ENCODE measurements around the gene GABRD.
A peak's percentile ranks its signal among the peaks of the same experiment; 100 is the strongest.

Gene GABRD

GRCh38 chr1:1986451-1987141 lies 32.5 kb upstream of the GABRD start:
- no peak for DNase-seq

GRCh38 chr1:1987142-1987510 lies 32.0 kb upstream of the GABRD start:
- DNase-seq: no peak

- DNase-seq: no peak
Measured at GRCh38 chr1:1988061-1988945, 30.8 kb upstream of the GABRD start.

- DNase-seq: no peak
Measured at GRCh38 chr1:1989102-1989542, 30.0 kb upstream of the GABRD start.

GRCh38 chr1:1989789-1990188 lies 29.4 kb upstream of the GABRD start:
- DNase-seq: no peak

- no peak for DNase-seq
Measured at GRCh38 chr1:1990222-1990621, 28.9 kb upstream of the GABRD start.

- DNase-seq: no peak
Measured at GRCh38 chr1:1994536-1994935, 24.6 kb upstream of the GABRD start.

- no peak for DNase-seq
Measured at GRCh38 chr1:1996207-1996651, 22.9 kb upstream of the GABRD start.

GRCh38 chr1:1997576-1997975 lies 21.6 kb upstream of the GABRD start:
- no peak for DNase-seq

- no peak for DNase-seq
Measured at GRCh38 chr1:2000432-2000831, 18.7 kb upstream of the GABRD start.

- no peak for DNase-seq
Measured at GRCh38 chr1:2000850-2001249, 18.3 kb upstream of the GABRD start.

GRCh38 chr1:2001773-2002411 lies 17.3 kb upstream of the GABRD start:
- DNase-seq: no peak

GRCh38 chr1:2003541-2004131 lies 15.5 kb upstream of the GABRD start, which contains the start of gene CFAP74:
TSS of gene CFAP74 (minus strand) at chr1:2003786. CDS start at chr1:1990956, 12,830 bp downstream.
- peak; percentile 5 for DNase-seq

GRCh38 chr1:2004856-2005255 lies 14.3 kb upstream of the GABRD start:
- no peak for DNase-seq

- DNase-seq: no peak
Measured at GRCh38 chr1:2009101-2010053, 9.8 kb upstream of the GABRD start.

- no peak for DNase-seq
Measured at GRCh38 chr1:2014181-2014580, 5.0 kb upstream of the GABRD start.

GRCh38 chr1:2014741-2015735 lies 4.1 kb upstream of the GABRD start:
- DNase-seq: no peak

GRCh38 chr1:2016123-2016522 lies 3.0 kb upstream of the GABRD start:
- no peak for DNase-seq

GRCh38 chr1:2018217-2019171 lies 651 bp upstream of the GABRD start:
- DNase-seq: no peak

Data from NCI-H1417 treated with DMSO at 0.1 percent for 48 hours (cell line).